HG02642 (cell line): ENCODE data around the gene IL17RE.
A peak's percentile ranks its signal among the peaks of the same experiment; 100 is the strongest.

Experiments
- ATAC-seq: cut with Tn5 transposase; IDR thresholded peaks from one replicate; pipeline ENCODE4 v1.9.1; 2021; ENCODE audit warnings: mild to moderate bottlenecking; ENCODE audit not compliant: unreplicated experiment, poor library complexity

Gene IL17RE

GRCh38 chr3:9949626-9950025 lies 47.0 kb downstream of the IL17RE start:
- no peak for ATAC-seq

GRCh38 chr3:9951126-9951525 lies 48.5 kb downstream of the IL17RE start:
- peak; percentile 45 for ATAC-seq

GRCh38 chr3:9951598-9951961 lies 48.9 kb downstream of the IL17RE start:
- peak; percentile 4 for ATAC-seq

GRCh38 chr3:9951962-9952805 lies 49.5 kb downstream of the IL17RE start, which contains the start of gene PRRT3:
TSS of gene PRRT3 (minus strand) at chr3:9952408. CDS start at chr3:9950115, 2,293 bp downstream.
- ATAC-seq, result peak; percentile 69

GRCh38 chr3:9955067-9955502 lies 52.4 kb downstream of the IL17RE start:
- ATAC-seq, result no peak

- no peak for ATAC-seq
Observed at GRCh38 chr3:9955611-9956352, 53.1 kb downstream of the IL17RE start.

- ATAC-seq, result no peak
Observed at GRCh38 chr3:9957214-9957613, 54.6 kb downstream of the IL17RE start.

- no peak for ATAC-seq
Observed at GRCh38 chr3:9965200-9965875, 62.7 kb downstream of the IL17RE start.
